ENCODE results near the gene SEL1L3.

SEL1L3 gene

GRCh38 chr4:25879587-25879986, 16.8 kb upstream of the SEL1L3 start:
- H3K4me3 ChIP-seq (ENCODE audit: control insufficient read depth, low read depth, low read length), result no peak overlapping the region
- no peak for DNase-seq (ENCODE audit: low read depth)
- TF ChIP-seq, protein P1, sequence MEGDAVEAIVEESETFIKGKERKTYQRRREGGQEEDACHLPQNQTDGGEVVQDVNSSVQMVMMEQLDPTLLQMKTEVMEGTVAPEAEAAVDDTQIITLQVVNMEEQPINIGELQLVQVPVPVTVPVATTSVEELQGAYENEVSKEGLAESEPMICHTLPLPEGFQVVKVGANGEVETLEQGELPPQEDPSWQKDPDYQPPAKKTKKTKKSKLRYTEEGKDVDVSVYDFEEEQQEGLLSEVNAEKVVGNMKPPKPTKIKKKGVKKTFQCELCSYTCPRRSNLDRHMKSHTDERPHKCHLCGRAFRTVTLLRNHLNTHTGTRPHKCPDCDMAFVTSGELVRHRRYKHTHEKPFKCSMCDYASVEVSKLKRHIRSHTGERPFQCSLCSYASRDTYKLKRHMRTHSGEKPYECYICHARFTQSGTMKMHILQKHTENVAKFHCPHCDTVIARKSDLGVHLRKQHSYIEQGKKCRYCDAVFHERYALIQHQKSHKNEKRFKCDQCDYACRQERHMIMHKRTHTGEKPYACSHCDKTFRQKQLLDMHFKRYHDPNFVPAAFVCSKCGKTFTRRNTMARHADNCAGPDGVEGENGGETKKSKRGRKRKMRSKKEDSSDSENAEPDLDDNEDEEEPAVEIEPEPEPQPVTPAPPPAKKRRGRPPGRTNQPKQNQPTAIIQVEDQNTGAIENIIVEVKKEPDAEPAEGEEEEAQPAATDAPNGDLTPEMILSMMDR (IDR thresholded peaks at IDR 0.05; ENCODE audit: control insufficient read depth, insufficient read depth, low read depth, low read length, missing control alignments), result no peak

DNA sequence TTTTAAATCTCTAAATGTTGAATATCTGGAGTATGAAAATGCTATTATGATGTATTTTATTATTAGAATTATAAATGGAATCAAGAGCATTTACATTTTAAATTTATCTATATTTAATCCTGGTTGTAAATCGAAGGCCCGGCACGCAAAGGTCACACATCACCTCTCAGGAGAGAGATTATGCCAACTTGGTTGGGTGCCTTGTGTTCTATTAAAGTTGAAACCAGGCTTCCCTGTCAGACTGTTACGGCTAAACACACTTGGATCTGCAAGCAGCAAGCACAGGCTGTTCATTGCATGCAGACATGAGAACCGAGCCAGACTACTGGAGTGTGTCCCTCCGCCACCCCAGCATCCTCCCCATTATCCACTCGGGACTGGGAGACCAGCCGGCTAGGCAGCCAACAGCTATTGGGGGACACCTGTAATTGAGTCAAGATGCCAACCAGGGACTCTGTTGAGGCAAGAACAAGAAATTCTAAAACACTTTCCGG, 16.4 kb upstream of the SEL1L3 start:
- TF ChIP-seq, protein P1 (IDR thresholded peaks at IDR 0.05; ENCODE audit: control insufficient read depth, insufficient read depth, low read depth, low read length, missing control alignments), result no peak
- DNase-seq (ENCODE audit: low read depth), result no peak
- no peak overlapping the region for H3K4me3 ChIP-seq (ENCODE audit: control insufficient read depth, low read depth, low read length)

GRCh38 chr4:25878676-25879075, 15.9 kb upstream of the SEL1L3 start:
- DNase-seq (ENCODE audit: low read depth), result no peak
- H3K4me3 ChIP-seq (ENCODE audit: control insufficient read depth, low read depth, low read length), result no peak overlapping the region
- TF ChIP-seq, protein P1 (IDR thresholded peaks at IDR 0.05; ENCODE audit: control insufficient read depth, insufficient read depth, low read depth, low read length, missing control alignments), result no peak

DNA sequence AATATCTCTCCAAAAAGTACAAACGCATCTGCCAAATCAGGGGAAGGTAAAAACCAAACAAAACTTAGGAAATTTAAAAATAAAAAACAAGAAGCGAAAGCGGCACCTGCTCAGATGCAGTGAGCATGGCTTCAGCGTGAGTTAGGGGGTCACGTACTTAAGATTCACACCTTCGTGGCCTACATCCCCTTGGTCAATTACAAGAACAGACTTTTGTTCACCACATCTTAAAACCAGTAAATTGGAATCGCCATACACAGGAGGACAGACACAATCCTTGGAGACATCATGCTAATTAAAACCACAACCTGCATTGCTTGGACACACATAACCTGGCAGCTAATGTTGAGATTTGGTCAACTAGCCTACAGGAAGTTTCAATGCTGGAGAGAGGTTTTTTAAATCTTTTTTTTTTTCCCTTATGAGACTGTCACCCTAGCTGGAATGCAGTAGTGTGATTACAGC, 12.5 kb upstream of the SEL1L3 start:
- H3K4me3 ChIP-seq (ENCODE audit: control insufficient read depth, low read depth, low read length), result no peak overlapping the region
- TF ChIP-seq, protein P1 (IDR thresholded peaks at IDR 0.05; ENCODE audit: control insufficient read depth, insufficient read depth, low read depth, low read length, missing control alignments), result no peak
- no peak for DNase-seq (ENCODE audit: low read depth)

GRCh38 chr4:25874655-25875054, 11.9 kb upstream of the SEL1L3 start:
- DNase-seq (ENCODE audit: low read depth), result no peak
- TF ChIP-seq, protein P1 (IDR thresholded peaks at IDR 0.05; ENCODE audit: control insufficient read depth, insufficient read depth, low read depth, low read length, missing control alignments), result no peak
- no peak overlapping the region for H3K4me3 ChIP-seq (ENCODE audit: control insufficient read depth, low read depth, low read length)

DNA sequence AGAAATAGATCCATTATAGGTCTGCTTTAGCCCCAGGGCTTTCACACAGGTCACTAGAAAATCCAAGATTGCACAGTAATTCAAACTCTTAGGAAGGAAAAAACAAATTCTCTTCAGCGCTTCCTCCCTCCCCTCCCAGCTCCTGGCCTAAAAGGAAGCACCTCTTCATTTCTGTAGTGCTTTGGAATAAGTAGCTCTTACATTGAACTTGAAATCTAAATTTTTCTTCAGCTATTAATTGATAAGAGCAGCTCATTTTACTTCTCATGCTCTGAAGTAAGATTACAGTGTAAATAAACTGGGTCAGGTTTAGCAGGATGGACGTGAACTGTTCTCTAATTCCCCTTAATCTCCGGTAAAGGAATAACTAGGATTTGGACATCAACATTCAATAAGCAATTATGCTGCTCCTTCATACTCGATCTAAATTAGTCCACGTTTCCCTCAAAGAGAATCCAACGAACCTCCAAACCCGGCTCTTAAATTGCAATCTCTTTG, 10.9 kb upstream of the SEL1L3 start:
- DNase-seq (ENCODE audit: low read depth), result no peak
- H3K4me3 ChIP-seq (ENCODE audit: control insufficient read depth, low read depth, low read length), result no peak overlapping the region
- TF ChIP-seq, protein P1 (IDR thresholded peaks at IDR 0.05; ENCODE audit: control insufficient read depth, insufficient read depth, low read depth, low read length, missing control alignments), result no peak
